HG02870 (cell line): Measurements from ENCODE around the gene ZBED4.
A peak's percentile ranks its signal among the peaks of the same experiment; 100 is the strongest.

Source experiments
- ATAC-seq: cut with Tn5 transposase; IDR thresholded peaks from one replicate; pipeline ENCODE4 v1.9.1; 2021; ENCODE audit warnings: mild to moderate bottlenecking, moderate library complexity; ENCODE audit not compliant: unreplicated experiment

ZBED4 gene

DNA sequence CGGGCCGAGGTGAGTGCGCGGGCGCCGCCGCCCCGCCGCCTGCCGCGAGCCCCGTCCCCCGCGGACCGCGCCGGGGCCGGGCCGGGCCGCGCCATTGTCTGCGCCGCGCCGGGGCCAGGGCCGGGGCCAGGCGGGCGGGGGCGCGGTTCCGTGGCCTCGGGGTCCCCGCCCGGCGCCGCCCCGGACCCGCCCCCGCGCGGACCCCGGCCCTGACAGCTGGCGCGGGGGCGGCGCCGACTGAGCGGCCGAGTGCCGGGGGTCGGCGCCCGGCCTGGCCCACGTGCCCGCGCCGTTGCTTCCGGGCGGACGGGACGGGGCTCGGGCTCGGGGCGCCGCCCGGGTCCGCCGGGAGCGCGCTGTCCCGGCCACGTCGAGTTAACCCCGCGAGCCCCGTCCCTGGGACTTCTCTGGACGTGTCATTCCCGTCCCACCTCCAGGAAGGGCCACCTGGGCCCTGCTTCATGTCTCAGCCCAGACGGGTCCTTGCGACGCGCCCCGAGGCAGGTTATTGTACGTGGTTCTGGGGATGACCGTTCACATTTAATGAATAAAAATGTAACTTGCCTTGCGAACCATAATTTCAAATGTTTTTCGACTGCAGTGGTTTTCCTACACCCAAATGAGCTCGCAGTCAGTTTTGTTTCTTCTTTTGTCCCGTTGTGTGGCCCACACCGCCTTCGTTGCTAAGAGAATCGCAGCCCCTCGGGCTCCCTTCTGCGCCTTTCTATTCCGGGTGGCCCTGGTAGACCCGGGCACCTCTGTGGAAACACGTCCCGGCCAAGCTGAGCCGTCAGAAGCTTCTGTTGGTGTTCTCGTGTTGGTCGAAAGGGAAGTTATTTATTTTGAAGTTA lies 562 bp downstream of the ZBED4 start:
- peak; percentile 19 for ATAC-seq

DNA sequence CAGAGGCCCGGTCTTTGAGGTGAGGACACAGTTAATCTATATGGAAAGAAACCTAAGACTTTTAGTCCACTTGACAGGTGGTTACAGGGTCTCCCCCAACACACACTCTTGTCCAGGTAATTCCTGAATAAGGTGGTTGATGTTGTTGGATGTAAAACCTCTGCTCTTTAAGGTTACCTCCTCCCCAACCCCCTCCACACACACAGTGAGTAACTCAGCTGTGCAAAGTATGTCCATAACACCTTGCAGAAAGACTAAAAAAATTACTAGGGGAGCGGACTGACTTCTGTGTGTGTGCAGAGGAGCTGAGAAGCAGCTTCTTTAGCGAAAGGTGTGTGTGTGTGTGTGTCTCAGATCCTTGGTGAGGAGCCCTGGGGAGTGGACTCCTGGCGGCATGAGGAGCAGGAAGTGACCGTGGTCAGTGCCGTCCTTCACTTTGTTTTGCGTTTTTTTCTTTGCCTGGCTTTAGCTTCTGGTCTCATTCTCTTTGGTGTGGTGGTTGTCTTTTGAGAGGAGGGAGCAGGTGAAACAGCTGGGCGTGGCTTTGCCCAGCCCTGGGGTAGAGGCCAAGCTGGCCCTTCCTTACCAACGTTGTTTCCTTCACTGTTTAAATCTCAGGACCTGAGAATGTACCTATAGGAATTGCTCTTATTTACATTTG lies 1.7 kb downstream of the ZBED4 start:
- ATAC-seq: no peak

DNA sequence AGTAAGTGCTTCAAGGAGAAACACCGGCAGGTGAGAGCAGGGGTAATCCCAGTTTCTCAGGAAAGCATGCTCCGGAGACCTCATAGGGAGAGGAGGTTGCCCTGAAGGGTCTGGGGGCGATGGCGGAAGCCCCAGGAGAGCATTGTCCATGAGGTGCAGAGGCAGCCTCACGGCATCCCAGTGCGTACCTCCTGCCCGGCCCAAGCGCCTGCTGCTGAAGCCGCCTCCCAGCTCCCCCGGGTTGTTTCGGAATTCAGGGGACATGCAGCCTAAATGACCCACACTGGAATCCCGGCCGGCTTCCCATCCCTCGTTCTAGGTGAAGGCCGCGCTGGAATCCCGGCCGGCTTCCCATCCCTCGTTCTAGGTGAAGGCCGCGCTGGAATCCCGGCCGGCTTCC lies 2.7 kb downstream of the ZBED4 start:
- no peak for ATAC-seq

DNA sequence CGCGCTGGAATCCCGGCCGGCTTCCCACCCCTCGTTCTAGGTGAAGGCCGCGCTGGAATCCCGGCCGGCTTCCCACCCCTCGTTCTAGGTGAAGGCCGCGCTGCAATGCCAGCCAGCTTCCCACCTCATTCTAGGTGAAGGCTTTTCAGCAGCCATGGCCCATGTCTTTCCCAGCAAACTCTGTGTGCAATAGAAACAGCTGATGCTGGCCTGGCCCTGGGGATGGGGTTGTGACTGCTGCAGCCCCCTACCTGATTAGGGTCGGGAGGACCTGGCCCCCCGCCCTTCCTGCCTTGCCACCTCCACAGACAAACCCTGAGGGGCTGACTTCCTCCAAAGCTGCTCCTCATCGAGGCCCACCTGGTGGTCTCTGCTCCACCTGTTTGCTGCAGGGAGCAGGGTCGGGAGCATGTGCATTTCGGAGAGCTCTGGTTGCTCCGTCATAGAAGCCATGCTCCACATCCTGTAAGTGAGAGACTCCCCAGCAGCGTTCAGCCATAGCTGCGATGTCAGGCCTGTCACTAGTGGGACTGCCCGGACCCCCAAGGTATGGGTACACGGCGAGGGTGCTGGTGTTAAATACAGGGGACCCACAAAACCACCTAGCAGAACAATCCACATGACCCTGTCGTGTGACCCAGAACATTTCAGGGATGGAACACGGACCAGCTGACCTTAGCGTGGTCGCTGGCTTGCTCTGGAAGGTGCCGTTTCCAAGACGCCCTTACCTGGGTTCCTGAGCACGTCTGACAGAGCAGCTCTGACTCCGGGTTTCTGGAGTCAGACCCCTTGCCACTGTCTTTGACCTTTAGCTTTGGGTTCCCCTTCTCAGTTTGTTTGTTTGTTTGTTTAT lies 3.3 kb downstream of the ZBED4 start:
- ATAC-seq: no peak

DNA sequence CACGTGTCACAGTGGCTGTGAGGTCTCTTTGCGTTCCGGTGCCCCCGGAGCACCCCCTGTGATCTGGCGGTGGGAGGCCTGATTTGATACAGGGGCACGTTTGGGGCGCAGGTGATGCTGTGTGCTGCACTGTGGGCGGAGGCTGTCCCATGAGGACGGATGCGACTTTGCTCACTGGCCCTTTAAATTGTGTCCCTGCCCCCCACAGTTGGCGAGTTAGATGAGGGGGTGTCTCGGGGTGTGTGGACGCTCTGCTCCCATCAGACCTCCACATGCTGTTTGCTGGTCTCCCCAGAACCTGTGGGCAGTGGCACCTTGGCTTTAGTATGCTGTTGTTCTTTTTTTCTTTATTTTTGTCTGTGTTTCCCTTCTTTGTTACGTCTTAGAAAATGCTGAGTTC lies 5.2 kb downstream of the ZBED4 start:
- ATAC-seq: no peak

DNA sequence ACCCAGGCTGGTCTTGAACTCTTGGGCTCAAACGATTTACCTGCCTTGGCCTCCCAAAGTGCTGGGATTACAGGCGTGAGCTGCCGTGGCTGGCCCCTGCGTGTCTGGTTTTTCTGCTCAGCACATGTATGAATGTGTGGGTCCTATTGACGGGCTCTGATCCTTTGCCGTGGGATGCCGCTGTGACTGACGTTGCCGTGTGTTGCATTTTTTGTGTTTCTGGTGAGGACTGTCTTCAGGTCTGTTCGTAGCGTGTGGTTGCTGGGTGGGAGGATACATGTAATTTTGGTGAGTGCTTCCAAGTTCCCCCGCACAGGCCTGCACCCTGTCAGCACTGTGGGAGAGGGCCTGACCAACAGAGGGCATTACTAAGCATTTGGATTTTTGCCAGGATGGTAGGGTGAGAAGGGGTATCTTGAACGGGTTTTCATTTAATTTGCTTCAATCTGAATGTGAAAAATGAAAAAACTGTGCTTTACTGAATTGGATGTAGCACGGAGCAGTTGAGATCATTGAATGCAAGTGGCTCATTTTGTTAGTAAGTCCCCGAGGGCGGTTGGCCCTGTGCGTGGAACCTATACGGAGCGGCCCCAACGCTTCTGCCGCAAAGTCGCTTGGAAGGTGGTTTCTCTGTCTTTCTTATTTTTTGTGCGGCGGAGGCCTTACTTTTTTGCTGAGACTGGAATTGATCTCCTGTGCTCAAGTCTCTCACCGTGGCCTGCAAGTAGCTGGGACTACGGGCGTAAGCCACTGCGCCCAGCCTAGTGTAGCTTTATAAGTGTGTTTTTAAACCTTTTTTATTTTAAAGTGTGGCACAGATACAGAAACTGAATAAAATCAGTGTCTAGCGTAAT lies 8.2 kb downstream of the ZBED4 start:
- no peak for ATAC-seq

DNA sequence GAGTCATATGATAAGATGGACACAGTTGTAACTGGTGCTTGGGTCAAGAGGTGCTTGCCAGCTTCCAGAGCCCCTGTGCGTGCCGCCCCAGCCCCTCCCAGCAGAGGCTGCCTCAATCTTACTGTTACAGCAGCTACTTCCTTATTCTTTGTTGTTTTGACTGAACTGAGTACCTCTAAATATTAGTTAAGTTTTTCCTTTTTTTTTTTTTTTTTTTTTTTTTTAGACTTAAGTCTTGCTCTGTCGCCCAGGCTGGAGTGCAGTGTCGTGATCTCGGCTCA lies 8.8 kb downstream of the ZBED4 start:
- no peak for ATAC-seq

DNA sequence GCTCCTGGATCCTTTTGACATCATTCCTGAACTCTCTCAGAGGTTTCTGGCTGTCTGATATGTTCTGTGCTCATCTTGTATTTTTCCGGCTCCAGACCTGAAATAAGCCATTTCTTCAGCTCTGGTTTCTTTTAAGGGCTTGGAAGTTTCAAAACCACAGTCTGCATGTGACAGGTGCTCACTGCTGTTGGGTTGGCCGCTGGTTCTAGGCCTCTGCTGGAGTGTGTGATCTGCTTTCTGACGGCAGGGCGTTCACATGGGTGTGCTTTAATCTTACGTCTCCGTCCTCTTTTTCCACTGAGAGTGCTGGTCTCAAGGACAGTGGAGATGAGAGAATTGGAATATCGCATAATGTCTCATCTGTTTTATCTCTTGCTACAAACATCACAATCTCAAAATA lies 10.3 kb downstream of the ZBED4 start:
- no peak for ATAC-seq

DNA sequence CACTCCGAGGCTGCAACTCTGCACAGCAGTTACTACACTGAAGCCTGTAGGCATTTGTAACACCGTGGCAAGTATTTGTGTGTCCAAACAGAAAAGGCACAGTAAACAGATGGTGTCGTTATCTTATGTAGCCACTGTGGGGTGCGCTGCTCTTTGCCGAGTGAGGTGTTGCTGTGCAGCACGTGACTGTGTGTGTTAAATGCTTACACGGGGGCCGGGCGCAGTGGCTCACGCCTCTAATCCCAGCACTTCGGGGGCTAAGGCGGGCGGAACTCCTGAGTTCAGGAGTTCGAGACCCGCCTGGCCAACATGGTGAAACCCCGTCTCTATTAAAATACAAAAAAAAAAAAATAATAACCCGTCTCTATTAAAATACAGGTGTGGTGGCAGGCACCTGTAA lies 11.5 kb downstream of the ZBED4 start:
- no peak for ATAC-seq

DNA sequence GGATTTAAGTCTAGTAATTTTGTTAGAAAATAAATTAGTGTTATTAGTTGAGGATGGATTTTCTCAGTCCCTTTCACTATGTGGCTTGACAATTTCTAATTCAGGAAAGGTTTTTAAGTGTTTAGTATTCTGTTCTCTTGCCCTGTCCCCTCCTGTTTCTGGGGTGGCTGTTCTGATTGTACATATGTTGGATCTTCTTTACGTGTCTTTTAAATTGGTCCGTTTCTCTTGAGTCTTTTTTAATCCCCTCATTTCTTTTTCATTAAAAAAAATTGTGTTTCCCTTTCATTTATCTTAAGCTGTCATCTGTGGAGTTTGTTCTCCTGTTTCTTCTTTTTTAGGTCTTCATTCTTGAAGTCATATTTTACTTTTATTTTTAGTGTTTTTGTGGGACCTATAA lies 12.5 kb downstream of the ZBED4 start:
- ATAC-seq: no peak

DNA sequence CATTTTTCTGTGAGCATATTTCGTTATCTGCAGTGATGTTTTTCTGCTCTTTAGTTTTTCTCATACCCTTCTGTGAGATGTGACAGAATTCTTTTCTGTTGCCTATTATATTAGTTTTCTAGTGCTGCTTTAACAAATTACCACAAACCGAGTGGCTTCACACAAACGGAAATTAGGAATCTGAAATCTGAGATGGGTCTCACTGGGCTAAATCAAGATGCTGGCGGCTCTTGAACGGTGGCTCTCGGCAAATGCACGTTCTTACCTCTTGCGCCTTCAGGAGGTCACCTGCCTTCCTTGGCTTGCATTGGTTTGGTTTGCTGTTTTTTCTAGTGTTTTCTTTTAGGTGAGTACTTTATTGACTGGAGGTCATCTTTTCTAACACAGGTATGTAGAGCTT lies 13.0 kb downstream of the ZBED4 start:
- ATAC-seq: no peak

DNA sequence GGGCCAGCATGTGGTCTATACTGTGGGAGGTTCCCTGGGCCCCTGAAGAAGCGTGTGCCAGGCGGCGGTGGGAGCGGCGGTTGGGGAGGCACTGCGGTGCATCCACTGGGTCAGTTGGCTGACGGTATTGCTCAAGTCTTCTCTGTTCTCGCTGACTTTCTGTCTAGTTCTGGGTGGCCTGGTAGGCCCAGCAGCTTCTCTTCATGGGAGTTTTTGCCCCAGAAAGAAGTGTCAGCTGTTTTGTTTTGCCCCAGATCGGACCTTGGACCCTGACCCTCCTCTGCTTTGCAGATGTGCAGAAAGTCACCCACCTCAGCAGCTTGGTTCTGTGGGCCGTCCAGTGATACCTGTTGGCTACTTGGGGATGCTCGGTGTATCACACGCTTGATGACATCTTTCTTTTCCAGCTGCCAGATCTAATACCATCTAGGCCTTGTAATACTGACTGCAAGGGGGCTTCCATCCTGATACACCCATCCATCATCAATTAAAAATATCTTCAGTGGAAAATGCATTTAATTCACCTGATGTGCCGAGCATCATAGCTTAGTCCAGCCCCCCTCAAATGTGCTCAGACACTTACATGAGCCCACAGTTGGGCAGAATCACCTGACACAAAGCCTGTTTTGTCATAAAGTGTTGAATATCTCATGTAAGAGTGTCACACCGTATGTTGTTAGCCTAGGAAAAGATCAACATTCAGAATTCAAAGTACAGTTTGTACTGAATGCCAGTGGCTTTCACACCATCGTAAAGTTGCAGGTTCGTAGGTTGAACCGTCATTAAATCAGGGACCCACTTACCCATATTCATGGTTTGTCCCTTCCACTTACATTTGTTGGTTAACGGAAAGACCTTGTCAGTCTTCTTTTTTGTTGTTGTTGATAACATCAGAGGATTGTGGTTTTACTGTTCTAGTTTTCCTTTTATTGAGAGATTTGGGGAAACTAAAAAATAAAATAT lies 13.9 kb downstream of the ZBED4 start:
- ATAC-seq: no peak

DNA sequence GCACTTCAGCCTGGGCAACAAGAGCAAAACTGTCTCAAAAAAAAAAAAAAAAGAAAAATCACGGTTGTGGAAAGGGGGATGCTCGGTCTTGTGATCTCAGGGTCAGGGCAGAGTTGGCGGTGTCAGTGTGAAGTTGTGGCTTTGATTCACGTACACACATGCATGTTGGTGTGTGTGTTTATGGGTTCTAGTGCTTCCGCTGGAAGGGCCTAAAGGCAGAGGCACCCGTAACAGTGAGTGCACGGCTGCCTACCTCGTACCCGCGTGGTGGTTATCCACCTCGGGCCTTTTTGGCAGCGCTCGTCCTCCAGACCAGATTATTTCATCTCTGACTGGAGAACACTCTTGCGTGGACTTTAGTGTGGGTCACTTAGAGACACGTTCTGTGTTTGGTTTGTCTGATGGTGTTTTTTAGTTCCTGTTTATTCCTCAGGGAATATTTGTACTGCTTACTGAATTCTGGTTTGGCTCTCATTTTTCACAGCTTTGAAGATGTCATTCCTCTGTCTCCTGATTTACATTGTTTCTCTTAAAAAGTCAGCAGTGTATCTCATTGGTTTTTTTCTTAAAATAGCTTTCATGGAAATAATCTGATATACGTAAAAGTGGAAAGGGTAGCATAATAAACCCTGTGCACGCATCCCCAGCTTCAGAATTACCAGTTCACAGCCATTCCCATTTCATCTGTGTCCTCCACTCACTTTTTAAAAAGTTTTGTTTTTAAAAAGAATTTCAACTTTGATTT lies 15.6 kb downstream of the ZBED4 start:
- no peak for ATAC-seq

DNA sequence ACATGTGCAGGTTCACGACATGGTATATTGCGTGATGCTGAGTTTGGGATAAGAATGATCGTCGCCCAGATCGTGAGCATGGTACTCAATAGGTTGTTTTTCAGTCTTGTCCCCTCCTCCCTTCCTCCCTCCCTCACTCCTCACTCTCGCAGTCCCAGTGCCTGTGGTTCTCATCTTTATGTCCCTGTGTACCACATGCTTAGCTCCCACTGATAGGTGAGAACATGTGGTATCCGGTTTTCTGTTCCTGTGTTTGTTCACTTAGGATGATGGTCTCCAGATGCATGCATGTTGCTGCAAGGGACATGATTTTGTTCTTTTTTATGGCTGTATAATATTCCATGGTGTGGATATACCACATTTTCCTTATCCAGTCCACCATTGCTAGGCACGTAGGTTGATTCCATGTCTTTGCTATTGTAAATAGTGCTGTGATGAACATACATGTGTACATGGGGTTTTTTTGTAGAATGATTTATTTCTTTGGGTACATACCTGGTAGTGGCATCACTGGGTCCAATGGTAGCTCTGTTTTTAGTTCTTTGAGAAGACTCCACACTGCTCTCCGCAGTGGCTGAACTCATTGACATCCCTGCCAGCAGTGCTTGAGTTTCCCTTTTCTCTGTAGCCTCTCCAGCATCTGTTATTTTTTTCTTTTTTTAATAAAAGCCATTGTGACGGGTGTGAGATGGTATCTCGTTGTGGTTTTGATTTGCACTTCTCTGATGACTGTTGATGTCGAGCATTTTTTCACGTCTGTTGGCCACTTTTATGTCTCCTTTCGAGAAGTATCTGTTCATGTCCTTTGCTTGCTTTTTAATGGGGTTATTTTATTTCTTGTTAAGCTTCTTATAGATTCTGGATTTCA lies 16.4 kb downstream of the ZBED4 start:
- ATAC-seq: no peak

DNA sequence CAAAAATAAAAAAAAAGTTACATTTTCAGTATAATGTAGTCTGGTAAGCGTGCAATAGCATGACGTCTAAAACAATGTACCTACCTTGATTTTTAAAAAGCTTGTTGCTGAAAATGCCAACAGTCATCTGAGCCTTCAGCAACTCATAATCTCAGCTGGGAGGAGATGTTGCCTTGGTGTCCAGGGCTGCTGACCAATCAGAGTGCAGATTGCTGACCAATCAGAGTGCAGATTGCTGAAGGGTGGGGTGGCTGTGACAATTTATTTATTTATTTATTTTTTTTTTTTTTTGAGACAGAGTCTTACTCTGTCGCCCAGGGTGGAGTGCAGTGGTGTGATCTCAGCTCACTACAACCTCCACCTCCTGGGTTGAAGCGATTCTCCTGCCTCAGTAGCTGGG lies 17.8 kb downstream of the ZBED4 start:
- no peak for ATAC-seq

DNA sequence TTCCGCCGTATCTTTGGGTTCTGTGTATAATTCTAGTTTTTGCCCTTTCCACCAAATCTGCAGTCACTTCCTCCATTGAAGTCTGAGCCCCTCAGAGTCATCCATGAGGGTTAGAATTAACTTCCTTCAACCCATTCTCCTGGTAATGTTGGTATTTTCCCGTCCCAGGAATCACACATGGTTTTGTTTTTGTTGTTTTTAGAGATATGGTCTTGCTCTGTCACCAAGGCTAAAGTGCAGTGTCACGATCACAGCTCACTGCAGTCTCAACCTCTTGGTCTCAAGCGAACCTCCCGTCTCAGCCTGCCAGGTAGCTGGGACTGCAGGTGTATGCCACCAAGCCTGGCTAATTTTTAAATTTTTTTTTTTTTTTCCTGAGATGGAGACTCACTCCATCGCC lies 18.7 kb downstream of the ZBED4 start:
- no peak for ATAC-seq

DNA sequence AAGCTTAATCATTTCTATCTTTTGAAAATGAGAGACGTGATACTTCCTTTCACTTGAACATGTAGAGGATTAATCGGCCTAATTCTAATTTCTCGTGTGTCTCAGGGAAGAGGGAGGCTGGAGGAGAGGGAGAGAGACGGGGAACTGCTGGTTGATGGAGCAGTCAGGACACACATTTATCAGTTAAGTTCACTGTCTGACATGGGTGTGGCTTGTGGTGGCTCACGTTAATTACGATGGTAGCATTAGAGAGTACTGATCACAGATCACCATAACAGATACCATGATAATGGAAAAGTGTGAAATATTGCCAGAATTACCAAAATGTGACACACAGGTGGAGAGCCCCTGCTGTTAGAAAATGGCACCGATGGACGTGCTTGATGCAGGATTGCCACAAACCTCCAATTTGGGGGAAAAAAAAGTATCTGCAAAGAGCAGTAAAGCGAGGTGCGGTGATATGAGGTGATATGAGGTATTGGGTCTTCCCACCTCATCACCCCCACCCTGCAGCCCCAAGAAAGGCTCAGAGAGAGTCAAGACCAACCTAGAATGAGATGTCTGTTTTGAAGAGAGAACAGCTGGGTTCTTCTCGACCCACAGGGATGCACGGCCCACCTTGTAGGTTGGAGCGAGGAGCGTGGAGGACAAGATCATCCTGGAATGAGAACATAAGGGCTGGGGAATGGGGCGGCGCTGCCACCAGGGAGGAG lies 19.7 kb downstream of the ZBED4 start:
- ATAC-seq: no peak

DNA sequence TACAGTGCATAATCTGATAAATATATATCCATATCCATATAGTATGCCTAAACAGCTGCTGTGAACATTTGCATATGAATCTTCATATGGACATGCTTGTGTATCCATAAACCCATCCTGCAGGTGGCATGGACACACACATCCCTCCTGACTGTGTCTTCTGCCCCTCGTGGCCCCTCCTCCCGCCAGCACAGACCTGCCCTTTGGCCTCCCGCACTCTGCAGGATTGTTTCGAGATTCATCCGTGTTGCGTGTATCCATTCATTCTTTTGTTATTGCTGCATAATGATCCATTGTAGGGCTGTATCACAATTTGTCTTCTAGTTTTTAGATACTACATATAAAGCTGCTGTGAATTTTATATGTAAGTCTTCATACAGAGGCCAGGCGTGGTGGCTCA lies 24.0 kb downstream of the ZBED4 start:
- ATAC-seq: no peak
